ENCODE measurements around the gene RREB1.

RREB1 gene

GRCh38 chr6:7219310-7219709 is 111.5 kb downstream of the RREB1 start:
- DNase-seq (ENCODE audit: low read depth, low spot score) = no peak

- DNase-seq (ENCODE audit: low read depth, low spot score) = no peak
These were observed 114.4 kb downstream of the RREB1 start for GRCh38 chr6:7222197-7222596.

GRCh38 chr6:7224731-7225130 is 117.0 kb downstream of the RREB1 start:
- DNase-seq (ENCODE audit: low read depth, low spot score) = no peak

- no peak for DNase-seq (ENCODE audit: low read depth, low spot score)
These were observed 121.1 kb downstream of the RREB1 start for GRCh38 chr6:7228662-7229375.

GRCh38 chr6:7229376-7230326 is 121.9 kb downstream of the RREB1 start:
- no peak for DNase-seq (ENCODE audit: low read depth, low spot score)

GRCh38 chr6:7230327-7230691 is 122.5 kb downstream of the RREB1 start:
- no peak for DNase-seq (ENCODE audit: low read depth, low spot score)

- no peak for DNase-seq (ENCODE audit: low read depth, low spot score)
These were observed 123.4 kb downstream of the RREB1 start for GRCh38 chr6:7230956-7231713.

- DNase-seq (ENCODE audit: low read depth, low spot score) = no peak
These were observed 124.6 kb downstream of the RREB1 start for GRCh38 chr6:7232351-7232750.

- no peak for DNase-seq (ENCODE audit: low read depth, low spot score)
These were observed 126.8 kb downstream of the RREB1 start for GRCh38 chr6:7234547-7234946.

GRCh38 chr6:7235712-7236305 is 128.0 kb downstream of the RREB1 start:
- no peak for DNase-seq (ENCODE audit: low read depth, low spot score)

- no peak for DNase-seq (ENCODE audit: low read depth, low spot score)
These were observed 128.8 kb downstream of the RREB1 start for GRCh38 chr6:7236306-7237209.

- DNase-seq (ENCODE audit: low read depth, low spot score) = no peak
These were observed 130.0 kb downstream of the RREB1 start for GRCh38 chr6:7237653-7238188.

- no peak for DNase-seq (ENCODE audit: low read depth, low spot score)
These were observed 130.8 kb downstream of the RREB1 start for GRCh38 chr6:7238526-7238899.

GRCh38 chr6:7238900-7239589 is 131.3 kb downstream of the RREB1 start:
- no peak for DNase-seq (ENCODE audit: low read depth, low spot score)

GRCh38 chr6:7239590-7239948 is 131.8 kb downstream of the RREB1 start:
- no peak for DNase-seq (ENCODE audit: low read depth, low spot score)

- DNase-seq (ENCODE audit: low read depth, low spot score) = no peak
These were observed 132.6 kb downstream of the RREB1 start for GRCh38 chr6:7240351-7240750.

GRCh38 chr6:7241160-7241559 is 133.4 kb downstream of the RREB1 start:
- no peak for DNase-seq (ENCODE audit: low read depth, low spot score)

GRCh38 chr6:7241709-7242645 is 134.2 kb downstream of the RREB1 start:
- DNase-seq (ENCODE audit: low read depth, low spot score) = no peak

- no peak for DNase-seq (ENCODE audit: low read depth, low spot score)
These were observed 135.0 kb downstream of the RREB1 start for GRCh38 chr6:7242835-7243178.

Measured in iPS DF 19.7 (cell line).